SIG-M5 treated with dmso at 0.1 percent for 504 hours (cell line): ENCODE results near the gene ZFYVE21.
"Not testable (repeated sequence)": the region's sequence is repeated elsewhere in the genome, so short reads cannot be mapped to it uniquely, and the experiment has no call there.

Source experiments
- DNase-seq: peaks from one replicate; lab custom pipeline; 2025; ENCODE audit not compliant: unreplicated experiment; lab: John Stamatoyannopoulos, UW

The ZFYVE21 gene

DNA sequence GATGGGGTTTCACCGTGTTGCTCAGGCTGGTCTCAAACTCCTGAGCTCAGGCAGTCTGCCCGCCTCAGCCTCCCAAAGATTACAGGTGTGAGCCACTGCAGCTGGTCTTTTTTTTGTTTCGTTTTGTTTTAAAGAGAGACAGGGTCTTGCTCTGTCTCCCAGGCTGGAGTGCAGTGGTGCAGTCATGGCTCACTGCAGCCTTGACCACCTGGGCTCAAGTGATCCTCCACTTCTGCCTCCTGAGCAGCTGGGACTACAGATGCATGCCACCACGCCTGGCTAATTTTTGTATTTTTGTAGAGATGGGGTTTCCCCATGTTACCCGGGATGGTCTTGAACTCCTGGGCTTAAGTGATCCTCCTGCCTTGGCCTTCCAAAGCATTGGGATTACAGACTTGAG, 24.0 kb upstream of the ZFYVE21 start:
- not testable (repeated sequence) for DNase-seq

DNA sequence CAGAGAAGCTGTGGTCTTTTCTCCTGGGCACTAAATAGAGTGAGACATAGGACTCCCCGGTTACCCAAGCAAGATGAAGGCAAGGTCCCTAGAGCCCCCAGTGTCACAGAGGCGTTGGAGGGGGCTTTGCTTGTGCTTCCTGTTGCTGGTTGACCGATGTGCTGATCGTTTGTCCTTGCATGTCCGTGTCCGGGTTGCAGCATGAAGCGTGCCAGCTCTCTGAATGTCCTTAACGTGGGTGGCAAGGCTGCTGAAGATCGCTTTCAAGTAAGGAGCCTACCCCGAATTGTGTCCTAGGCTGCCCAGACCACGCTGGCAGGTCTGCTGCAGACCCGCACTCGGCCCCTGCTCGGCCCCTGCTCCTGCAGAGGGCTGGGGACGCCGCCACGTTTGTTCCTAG, 23.5 kb upstream of the ZFYVE21 start:
- no peak for DNase-seq

GRCh38 chr14:103692871-103693270, 22.7 kb upstream of the ZFYVE21 start:
- DNase-seq: no peak

DNA sequence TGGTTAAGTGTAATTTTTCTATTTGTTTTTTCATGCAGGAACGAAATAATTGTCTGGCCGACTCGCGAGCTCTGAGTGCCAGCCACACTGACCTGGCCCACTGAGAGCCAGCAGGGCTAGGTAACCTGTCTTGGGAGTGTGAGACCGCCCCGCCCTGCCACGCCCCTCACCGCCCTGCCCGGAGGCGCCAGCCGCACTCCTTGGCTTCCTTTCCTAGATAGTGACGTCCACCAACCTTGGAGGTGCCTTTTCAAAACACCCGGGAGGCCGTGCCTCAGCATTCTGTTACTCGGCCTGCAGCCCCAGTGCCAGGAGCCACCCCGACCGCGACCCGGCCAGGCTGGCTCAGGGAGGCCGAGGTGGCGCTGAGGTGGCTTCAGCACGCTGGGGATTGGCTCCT, 22.1 kb upstream of the ZFYVE21 start:
- DNase-seq: no peak

GRCh38 chr14:103694572-103695026, 21.0 kb upstream of the ZFYVE21 start:
- DNase-seq: no peak

DNA sequence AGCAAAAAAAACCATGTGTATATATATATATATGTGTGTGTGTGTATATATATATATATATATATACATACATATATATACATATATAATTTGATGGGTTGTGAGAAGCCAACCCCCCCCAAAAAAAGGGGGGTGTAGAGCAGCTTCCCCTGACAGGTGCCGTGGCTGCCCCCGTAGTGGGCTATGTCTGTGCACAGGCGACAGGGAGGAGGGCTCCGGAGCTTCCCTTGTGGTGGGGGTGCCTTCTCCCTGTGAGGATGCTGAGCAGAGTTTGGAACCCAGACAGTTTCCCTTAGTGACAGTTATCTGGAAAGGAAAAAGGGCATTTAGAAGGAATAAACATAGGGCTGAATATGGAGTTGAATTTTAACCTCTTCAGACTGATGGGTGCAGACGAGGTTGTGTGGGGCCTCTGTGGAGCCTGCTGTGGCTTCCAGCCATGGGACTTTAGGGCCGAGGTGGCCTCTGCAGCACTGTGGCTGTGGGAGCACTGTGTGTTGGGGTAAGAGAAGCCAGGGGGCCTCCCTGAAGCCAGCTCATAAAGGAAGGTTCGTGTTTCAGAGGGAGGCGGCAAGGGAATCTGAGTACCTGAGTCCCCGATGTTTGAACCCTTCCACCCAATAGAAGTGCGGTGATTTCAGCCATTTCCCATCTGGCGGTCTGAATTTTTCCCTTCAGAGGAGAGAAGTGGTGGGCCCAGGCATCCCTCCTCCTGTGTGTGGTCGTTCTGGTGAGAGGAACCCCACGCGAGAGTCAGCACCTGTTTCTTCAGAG, 20.1 kb upstream of the ZFYVE21 start:
- no peak for DNase-seq

- DNase-seq: no peak
Measured at GRCh38 chr14:103696070-103696402, 19.6 kb upstream of the ZFYVE21 start.

- no peak for DNase-seq
Measured at GRCh38 chr14:103696466-103697071, 19.0 kb upstream of the ZFYVE21 start.

- no peak for DNase-seq
Measured at GRCh38 chr14:103697206-103697602, 18.4 kb upstream of the ZFYVE21 start.

- no peak for DNase-seq
Measured at GRCh38 chr14:103697603-103698379, 17.8 kb upstream of the ZFYVE21 start.

DNA sequence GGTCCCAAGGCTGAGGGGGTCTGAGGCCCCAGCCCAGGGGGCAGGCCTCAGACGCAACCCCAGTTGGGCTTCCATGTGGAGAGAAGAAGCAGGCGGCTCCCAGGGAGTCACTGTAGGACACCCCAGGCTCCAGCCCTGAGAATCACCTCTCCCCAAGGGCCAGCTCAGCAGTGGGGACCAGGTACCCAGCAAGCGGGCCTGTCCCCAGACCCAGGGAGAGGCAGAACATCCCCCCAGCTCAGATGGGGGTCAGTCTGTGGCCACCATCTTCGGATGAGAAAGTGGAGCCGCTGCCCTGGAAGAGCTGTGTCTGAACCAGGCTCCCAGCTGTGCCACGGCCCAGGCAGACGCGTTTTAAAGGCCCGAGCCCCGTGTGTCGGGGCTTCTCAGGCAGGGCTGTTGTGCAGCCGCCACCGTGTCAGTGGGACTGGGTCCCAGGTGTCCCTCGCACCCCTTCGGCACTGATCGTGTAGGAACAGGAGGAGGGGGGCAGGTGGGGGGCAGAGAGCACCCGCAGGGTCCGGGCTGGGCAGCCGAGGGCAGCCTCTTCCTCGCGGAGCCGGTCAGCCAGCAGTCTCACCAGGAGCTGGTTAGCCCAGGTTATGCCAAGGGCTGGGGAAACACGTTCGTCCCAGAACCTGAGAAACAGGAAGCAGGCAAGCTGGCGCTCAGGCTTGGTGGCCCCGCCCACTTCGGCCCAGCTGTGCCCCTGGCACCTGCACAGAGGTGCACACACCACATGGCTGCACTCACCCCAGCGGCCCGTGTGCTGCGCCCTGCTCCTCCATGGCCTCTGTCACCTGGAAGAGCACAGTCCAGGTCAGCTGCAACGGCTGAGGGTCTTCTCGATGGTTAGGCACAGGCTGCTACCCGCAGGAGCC, 17.0 kb upstream of the ZFYVE21 start:
- peak; percentile 21 for DNase-seq

DNA sequence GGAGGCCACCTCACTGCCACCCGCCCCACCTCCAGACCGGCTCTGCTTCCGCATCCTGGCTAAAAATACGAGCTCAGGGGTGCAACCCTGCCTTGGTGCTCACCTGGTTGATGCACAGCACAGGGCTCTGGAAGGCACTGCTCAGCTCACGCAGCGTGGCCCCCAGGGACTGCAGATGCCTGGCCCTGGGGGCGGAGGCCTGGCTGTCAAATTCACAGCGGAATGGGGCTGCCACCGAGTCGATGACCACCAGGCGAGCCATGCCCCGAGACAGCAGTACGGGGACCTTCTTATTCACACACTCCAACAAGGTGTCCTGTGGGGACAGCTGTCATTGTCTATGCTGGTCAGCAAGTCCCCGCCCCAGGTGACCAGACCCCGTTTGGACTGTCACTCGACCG, 16.3 kb upstream of the ZFYVE21 start:
- no peak for DNase-seq

DNA sequence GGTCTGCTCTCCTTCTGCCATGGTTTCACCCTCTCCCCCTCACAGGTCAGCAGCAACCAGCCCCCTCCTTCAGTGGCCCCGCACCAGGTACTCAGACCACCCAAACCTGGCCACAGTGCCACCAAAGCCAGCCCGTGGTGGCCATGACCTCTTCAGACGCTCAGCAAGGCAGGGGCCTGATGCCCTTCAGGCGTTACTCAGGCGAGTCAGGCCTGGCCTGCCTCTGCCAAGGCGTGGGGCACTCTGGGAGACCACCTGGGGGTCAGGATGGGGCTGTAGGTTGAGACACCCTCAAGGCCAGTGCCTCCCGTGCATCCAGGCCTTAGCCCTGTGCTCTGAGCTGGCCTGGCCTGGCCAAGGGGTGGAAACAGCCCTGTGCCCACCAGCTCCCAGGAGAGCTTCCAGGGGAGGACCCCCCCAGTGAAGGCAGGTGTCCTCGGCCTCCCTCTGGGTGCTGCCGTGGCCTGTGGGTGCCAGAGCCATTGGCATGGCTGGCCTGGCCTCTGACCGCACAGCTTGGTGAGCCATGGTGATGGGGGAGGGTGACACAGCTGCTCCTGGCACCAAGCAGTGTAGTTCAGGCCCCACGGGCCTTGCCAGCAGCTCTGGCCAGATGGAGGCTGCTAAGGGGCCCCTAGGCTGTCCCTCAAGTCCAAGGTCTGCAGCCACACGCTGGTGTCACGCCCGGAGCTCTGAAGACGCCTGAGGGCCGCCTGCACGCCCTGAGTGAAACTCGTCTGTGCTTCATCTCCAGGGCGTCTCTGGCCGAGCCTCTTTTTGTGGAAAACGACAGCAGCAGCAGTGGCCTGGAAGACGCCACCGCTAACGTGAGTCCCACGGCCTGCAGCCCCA, 15.5 kb upstream of the ZFYVE21 start:
- DNase-seq: no peak

DNA sequence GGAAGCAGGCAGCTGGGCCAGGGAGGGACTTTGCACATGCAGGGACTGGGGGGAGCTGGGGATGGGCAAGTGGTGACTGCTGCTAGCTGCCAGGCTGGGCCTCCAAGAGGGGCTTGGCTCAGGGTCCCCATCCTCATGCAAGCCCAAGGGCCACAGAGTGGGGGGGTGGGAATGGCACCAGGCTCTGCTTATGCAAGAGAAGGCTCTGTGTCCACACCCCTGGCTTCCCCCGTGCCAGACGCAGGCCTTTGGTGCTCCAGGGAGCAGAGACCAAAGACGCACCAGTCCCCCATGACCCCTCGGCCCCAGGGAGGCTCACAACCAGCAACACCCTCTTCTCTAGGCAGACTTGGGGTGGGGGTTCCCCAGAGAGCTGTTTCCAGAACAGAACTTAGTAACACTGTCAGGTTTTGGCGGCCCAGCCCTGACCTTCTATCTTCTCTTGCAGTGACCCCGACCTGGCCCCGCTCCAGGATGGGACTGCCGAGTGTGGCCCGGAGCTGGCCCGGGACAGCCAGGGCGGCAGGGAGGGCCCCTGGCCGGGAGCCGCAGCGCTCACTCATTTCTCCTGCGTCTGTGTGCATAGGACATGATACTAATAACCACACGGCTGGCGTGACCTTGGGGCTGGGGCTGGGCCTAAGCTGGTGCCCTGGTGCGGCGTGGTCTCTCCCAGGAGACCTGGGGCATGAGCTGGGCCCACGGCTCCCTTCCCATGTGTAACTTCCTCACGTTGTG, 14.7 kb upstream of the ZFYVE21 start:
- no peak for DNase-seq

DNA sequence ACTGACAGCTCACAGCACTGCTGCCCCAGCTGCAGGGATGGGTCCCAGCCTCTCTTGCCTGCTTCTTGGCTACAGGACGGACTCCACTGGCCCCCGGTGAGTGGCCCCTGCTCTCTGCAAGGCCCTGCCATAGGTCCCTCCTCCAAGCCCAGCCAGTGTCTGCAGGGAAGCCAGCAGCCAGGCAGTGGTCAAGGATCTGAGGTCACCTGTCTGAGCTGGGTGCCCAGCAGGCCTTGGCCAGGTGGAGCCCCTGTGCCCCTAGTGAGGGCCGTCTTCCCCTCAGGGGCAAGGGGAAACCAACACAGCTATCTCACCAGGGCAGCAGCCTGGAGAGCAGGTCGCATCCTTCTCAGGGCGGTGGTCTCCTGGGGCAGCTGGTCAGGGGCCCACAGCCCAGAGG, 13.5 kb upstream of the ZFYVE21 start:
- no peak for DNase-seq

DNA sequence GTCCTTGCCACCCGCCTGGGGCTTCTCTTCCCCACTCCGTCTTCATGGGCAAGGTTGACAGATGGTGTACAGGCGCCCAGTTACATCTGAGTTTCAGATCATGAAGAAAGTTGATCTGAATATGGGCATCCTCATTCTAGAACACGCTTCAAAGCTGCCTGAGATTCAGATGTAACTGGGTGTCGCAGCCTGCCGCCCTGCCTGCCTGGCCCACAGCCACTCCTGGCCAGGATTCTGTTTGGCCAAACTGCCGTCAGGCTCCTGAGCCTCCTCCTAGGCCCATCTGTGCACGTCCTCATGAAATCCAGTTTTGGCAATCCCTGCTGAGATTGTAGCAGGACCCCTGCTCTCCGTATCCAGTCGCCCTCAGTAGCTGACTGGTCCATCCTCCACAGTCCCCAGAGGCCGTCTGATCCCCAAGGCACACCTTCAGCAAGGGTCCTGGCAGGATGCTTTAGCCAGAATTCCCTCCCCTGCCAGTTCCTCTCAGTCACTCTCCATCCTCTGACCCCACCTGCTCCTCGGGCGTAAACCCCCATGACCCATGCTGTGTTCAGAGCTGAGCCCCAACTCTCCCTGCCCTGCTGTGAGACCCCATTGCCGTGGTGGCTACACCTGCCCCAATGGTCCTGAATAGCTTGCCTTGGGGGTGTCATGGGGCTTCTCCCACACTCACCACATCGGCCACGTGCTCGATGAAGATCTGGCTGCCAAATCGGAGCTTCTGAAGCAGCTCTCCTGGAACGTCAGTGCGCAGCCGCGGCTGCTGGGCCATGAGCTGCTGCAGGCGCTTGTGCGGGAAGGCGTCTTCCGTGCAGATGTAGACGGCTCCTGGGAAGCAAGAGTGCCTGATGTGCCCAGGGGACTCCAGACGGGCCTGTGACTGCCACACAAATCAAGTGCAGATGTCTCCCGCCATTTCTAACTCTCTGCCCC, 12.8 kb upstream of the ZFYVE21 start:
- DNase-seq: no peak

- DNase-seq: no peak
Measured at GRCh38 chr14:103703433-103704385, 11.9 kb upstream of the ZFYVE21 start.
